RWPE2 (cell line): ENCODE results near the gene AVL9.
"Not testable (repeated sequence)": the region's sequence is repeated elsewhere in the genome, so short reads cannot be mapped to it uniquely, and the experiment has no call there.

Experiments
- ATAC-seq: fragments of 200-7000 bp; cut with Tn5 transposase; 3 replicates; pipeline ENCODE4 v1.9.1; 2021; ENCODE audit warnings: low read depth
- DNase-seq: peaks from one replicate; pipeline ENCODE4 v3.0.0-alpha.2; 2020; ENCODE audit warnings: low spot score
- H3K27ac ChIP-seq: fragments of 450-650 bp; 2 replicates; pipeline ENCODE4 v1.5.1; 2017; ENCODE audit warnings: mild to moderate bottlenecking; ENCODE audit not compliant: poor library complexity, severe bottlenecking
- H3K27me3 ChIP-seq: fragments of 250-450 bp; sonication (Bioruptor Pico); 2 replicates; pipeline ENCODE4 v1.5.1; 2021; ENCODE audit warnings: mild to moderate bottlenecking, moderate library complexity; ENCODE audit not compliant: insufficient read depth, poor library complexity, severe bottlenecking
- H3K36me3 ChIP-seq: fragments of 250-450 bp; sonication (Bioruptor Pico); 2 replicates; pipeline ENCODE4 v1.5.1; 2020; ENCODE audit warnings: low read depth, mild to moderate bottlenecking, moderate library complexity
- H3K4me1 ChIP-seq: fragments of 250-450 bp; sonication (Bioruptor Pico); 2 replicates; pipeline ENCODE4 v1.5.1; 2021; ENCODE audit warnings: mild to moderate bottlenecking, moderate library complexity; ENCODE audit not compliant: insufficient read depth, poor library complexity, severe bottlenecking
- H3K4me3 ChIP-seq: fragments of 250-450 bp; sonication (Bioruptor Pico); 2 replicates; pipeline ENCODE4 v1.5.1; 2021; ENCODE audit warnings: mild to moderate bottlenecking, moderate library complexity; ENCODE audit not compliant: severe bottlenecking
- H3K9me3 ChIP-seq: fragments of 250-450 bp; sonication (Bioruptor Pico); 2 replicates; pipeline ENCODE4 v1.5.1; 2021; ENCODE audit warnings: mild to moderate bottlenecking, moderate library complexity; ENCODE audit not compliant: severe bottlenecking
- CTCF ChIP-seq: fragments of 450-650 bp; IDR thresholded peaks from one replicate; pipeline ENCODE4 v1.5.1; 2017; ENCODE audit warnings: mild to moderate bottlenecking, moderate library complexity; ENCODE audit not compliant: poor library complexity, severe bottlenecking

AVL9 gene

GRCh38 chr7:32618987-32619386 is 123.7 kb downstream of the AVL9 start:
- Histone ChIP-seq H3K4me1 (peaks cover 9% of the 10 kb centered on the region), H3K27ac (no peak overlapping the region), H3K27me3 (no peaks in the 10 kb centered on the region), H3K9me3 (no peaks in the 10 kb centered on the region), H3K36me3 (no peaks in the 10 kb centered on the region), H3K4me3 (no peak overlapping the region)
- ATAC-seq: peak; percentile 50; the same call in 1 of the 3 replicates
- DNase-seq: no peak
- no peak for TF ChIP-seq CTCF

- H3K4me3 ChIP-seq, H3K36me3 ChIP-seq, H3K9me3 ChIP-seq, ATAC-seq, H3K27me3 ChIP-seq, H3K4me1 ChIP-seq, H3K27ac ChIP-seq, DNase-seq: not testable (repeated sequence)
These were observed 124.1 kb downstream of the AVL9 start for GRCh38 chr7:32619416-32619815.

- ATAC-seq (no peak), DNase-seq (no peak)
- Histone ChIP-seq H3K4me3 (no peak overlapping the region), H3K27ac (no peak overlapping the region), H3K4me1 (no peaks in the 10 kb centered on the region), H3K9me3 (no peaks in the 10 kb centered on the region), H3K27me3 (no peaks in the 10 kb centered on the region), H3K36me3 (no peaks in the 10 kb centered on the region)
- no peak for TF ChIP-seq CTCF
These were observed 135.7 kb downstream of the AVL9 start for GRCh38 chr7:32631021-32631420.

- not testable (repeated sequence) for ATAC-seq, H3K4me3 ChIP-seq
These were observed 136.6 kb downstream of the AVL9 start for GRCh38 chr7:32631590-32632497.

GRCh38 chr7:32633446-32633845 is 138.2 kb downstream of the AVL9 start:
- ATAC-seq: not testable (repeated sequence)

More at GRCh38 chr7:32631590-32632497, 136.6 kb downstream of the AVL9 start:
- H3K9me3 ChIP-seq, H3K4me1 ChIP-seq, H3K27ac ChIP-seq, H3K36me3 ChIP-seq, H3K27me3 ChIP-seq, DNase-seq: not testable (repeated sequence)

GRCh38 chr7:32634798-32635393 is 139.6 kb downstream of the AVL9 start:
- not testable (repeated sequence) for H3K9me3 ChIP-seq, H3K4me3 ChIP-seq, H3K4me1 ChIP-seq, H3K27me3 ChIP-seq, ATAC-seq, DNase-seq, H3K27ac ChIP-seq, H3K36me3 ChIP-seq

More at GRCh38 chr7:32633446-32633845, 138.2 kb downstream of the AVL9 start:
- not testable (repeated sequence) for H3K27me3 ChIP-seq, H3K9me3 ChIP-seq, H3K4me3 ChIP-seq, H3K27ac ChIP-seq, H3K36me3 ChIP-seq, H3K4me1 ChIP-seq, DNase-seq

- not testable (repeated sequence) for H3K4me1 ChIP-seq, H3K36me3 ChIP-seq, DNase-seq, H3K27ac ChIP-seq, H3K27me3 ChIP-seq, H3K4me3 ChIP-seq, ATAC-seq, H3K9me3 ChIP-seq
These were observed 141.6 kb downstream of the AVL9 start for GRCh38 chr7:32636725-32637462.

GRCh38 chr7:32637611-32638010 is 142.3 kb downstream of the AVL9 start:
- not testable (repeated sequence) for H3K4me1 ChIP-seq, H3K4me3 ChIP-seq, DNase-seq, H3K36me3 ChIP-seq, H3K9me3 ChIP-seq, ATAC-seq, H3K27me3 ChIP-seq, H3K27ac ChIP-seq
